Fibroblast of the aortic adventitia (primary cell): ENCODE data around the gene C10orf67. TPM values are rescaled to one million over a fixed set of nuclear protein-coding genes. Genes with fewer than 3 reads are reported as not detected.

Experiments used
- DNase-seq: peaks from one replicate; pipeline ENCODE4 v3.0.0-alpha.2; 2010; ENCODE audit warnings: low read depth
- H3K4me3 ChIP-seq: 2 replicates; pipeline ENCODE4 v1.5.1; 2011; ENCODE audit warnings: low read depth, mild to moderate bottlenecking, control low read depth, low read length, moderate library complexity
- CTCF ChIP-seq: IDR thresholded peaks from 2 replicates; pipeline ENCODE4 v1.5.1; 2011; ENCODE audit warnings: mild to moderate bottlenecking, low read length, control low read depth, inconsistent platforms; ENCODE audit not compliant: insufficient read depth
- total RNA-seq: library from RNA; depleted of rRNA; stranded (reverse); fragments of >200 nt; gene quantifications from 2 replicates; pipeline ENCODE4 v1.2.3, GENCODE V29; 2012; ENCODE audit warnings: low replicate concordance

C10orf67 gene
- total RNA-seq, 1 donor: 0.09 TPM

GRCh38 chr10:23202779-23203178 is 141.8 kb downstream of the C10orf67 start:
- DNase-seq: no peak
- TF ChIP-seq CTCF: no peak
- H3K4me3 ChIP-seq: no peak overlapping the region

DNA sequence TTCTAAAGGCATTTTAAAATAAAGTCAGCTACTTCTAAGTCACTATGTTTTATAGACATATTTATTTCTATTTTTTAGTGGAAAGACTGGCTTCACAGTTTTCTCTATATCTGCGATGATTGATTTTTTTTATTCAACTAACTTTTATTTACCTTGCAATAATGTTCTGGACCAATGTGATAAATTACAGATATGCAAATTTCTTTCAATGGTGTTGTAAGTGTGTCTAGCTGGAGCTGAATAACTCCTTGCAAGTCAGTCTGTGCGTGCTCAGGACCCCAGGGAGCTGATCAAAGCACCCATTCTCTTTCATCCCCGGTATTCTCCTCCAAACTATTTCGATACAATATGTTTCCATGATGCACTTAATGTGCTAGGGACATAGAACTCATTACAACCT is 142.8 kb downstream of the C10orf67 start:
- no peak for DNase-seq
- no peak overlapping the region for H3K4me3 ChIP-seq
- no peak for TF ChIP-seq CTCF

DNA sequence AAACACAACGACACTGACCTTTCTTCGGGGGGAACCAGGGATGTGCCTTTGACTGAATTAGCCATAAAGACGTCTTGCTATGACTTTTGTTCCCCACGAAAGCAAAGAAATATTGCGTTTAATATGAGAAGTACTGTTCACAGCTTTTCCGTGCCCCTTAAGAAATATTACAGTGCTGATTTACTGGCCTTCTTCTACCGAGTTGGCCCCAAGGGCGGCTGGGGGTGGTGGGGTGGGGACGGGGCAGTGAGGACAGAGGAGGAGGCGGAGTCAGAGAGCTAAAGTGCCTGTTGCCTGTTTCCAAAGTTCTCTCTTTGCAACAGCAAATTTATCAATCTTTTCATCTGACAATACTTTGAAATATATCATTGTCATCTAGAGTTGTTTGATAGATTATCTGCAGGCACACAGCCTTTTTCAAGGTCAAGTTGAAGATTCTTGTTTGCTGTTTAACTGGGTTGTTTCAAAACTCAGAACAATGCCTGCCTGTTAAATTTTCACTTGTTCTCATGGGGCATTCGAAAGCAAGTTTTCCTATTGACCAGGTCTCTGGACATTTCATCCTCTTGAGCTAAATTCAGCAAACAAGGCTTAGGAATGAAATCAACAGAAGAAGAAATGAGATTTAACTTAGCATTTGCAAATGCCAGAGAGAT is 143.5 kb downstream of the C10orf67 start:
- H3K4me3 ChIP-seq: no peak overlapping the region
- DNase-seq: no peak
- no peak for TF ChIP-seq CTCF

DNA sequence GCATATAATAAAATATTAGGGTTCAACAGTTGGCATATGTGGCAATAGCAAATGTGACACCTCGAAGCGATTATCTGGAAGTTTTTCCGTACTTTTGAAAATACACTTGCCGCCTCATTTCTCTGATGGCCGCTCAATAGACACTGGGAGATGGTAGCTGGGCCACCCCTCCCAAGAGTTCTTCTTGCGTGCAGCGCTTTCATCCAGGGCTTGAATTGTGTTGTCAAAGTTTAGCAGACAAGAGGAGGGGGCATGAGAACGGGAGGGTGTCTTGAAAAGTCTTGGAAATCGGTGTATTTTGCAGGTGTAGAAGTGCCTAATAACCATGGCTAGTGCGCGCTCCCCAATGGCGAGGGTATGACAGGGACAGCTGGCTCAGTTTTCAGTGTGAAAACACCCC is 144.0 kb downstream of the C10orf67 start:
- no peak overlapping the region for H3K4me3 ChIP-seq
- no peak for TF ChIP-seq CTCF
- no peak for DNase-seq

- DNase-seq: no peak
- TF ChIP-seq CTCF: no peak
- no peak overlapping the region for H3K4me3 ChIP-seq
Observed at GRCh38 chr10:23199768-23200511, 144.7 kb downstream of the C10orf67 start.

GRCh38 chr10:23198940-23199767 is 145.4 kb downstream of the C10orf67 start:
- TF ChIP-seq CTCF: no peak
- no peak for DNase-seq
- H3K4me3 ChIP-seq: no peak overlapping the region
